GM12878 (cell line): ENCODE measurements around the gene CACNA1B. TPM values are rescaled to one million over a fixed set of nuclear protein-coding genes. Genes with fewer than 3 reads are reported as not detected.

Experiments used
- ATF2 ChIP-seq: IDR thresholded peaks from 2 replicates; pipeline ENCODE4 v1.6.1; 2012; ENCODE audit warnings: low read length, inconsistent platforms
- CUX1 ChIP-seq: IDR thresholded peaks from 2 replicates; pipeline ENCODE4 v1.6.1; 2012; ENCODE audit warnings: improper control_type of control experiment, low read depth, low read length; ENCODE audit not compliant: insufficient replicate concordance
- EED ChIP-seq: sonication (generic); IDR thresholded peaks from 2 replicates; pipeline ENCODE4 v1.6.1; 2016; ENCODE audit warnings: antibody characterized with exemption, low read depth
- FOS ChIP-seq: IDR thresholded peaks from 3 replicates; pipeline ENCODE4 v1.6.1; 2011; ENCODE audit warnings: borderline replicate concordance; ENCODE audit not compliant: insufficient read length; ENCODE audit errors: extremely low read depth
- NR2C2 ChIP-seq: IDR thresholded peaks from 2 replicates; pipeline ENCODE4 v1.6.1; 2011; ENCODE audit warnings: borderline replicate concordance, low read depth; ENCODE audit not compliant: control insufficient read depth, insufficient read length
- REST ChIP-seq: IDR thresholded peaks from 2 replicates; pipeline ENCODE4 v1.6.1; 2012; ENCODE audit warnings: mild to moderate bottlenecking, low read depth, low read length
- SREBF2 ChIP-seq: IDR thresholded peaks from 2 replicates; pipeline ENCODE4 v1.6.1; 2012; ENCODE audit warnings: mild to moderate bottlenecking, low read length
- ZBTB33 ChIP-seq: fragments of 450-650 bp; IDR thresholded peaks from 2 replicates; pipeline ENCODE4 v1.6.1; 2017; ENCODE audit warnings: mild to moderate bottlenecking
- polyA plus RNA-seq, 11 experiments: library from polyadenylated mRNA; depleted of rRNA in 4 of 11; unstranded in 6 of 11; stranded (reverse) in 5 of 11; fragments of >200 nt; fragmentation: Nextera tagmentation in 4 of 11; fragmentation: Illumina TruSeq in 1 of 11; extraction: Ambion mirVana in 4 of 11; extraction: Trizol in 1 of 11; gene quantifications; 1 replicate in 1 of 11; 2 replicates in 10 of 11; pipeline versions ENCODE4 v1.2.1 to v1.2.3, GENCODE V29; 2011 to 2016; ENCODE audit warnings: inconsistent platforms in 2 of 11, missing spikeins in 2 of 11, low read depth in 1 of 11
- total RNA-seq, 4 experiments: library from RNA; depleted of rRNA in 3 of 4; stranded (reverse); fragments of >200 nt in 3 of 4; fragmentation: Illumina TruSeq in 1 of 4; extraction: Trizol in 1 of 4; gene quantifications; 2 replicates each; pipeline versions ENCODE4 v1.2.1 to v1.2.3, GENCODE V29; 2013 to 2021

Gene CACNA1B
- total and polyA plus RNA-seq, 10 of the 15 experiments (the other 5 are each of a cell fraction or from before 2014, with no cell fraction given), result 0.01 to 0.03 (median 0.01) TPM; not detected in 7

GRCh38 chr9:137838576-137838975 lies 39.0 kb upstream of the CACNA1B start (continued):
- TF ChIP-seq REST (no peak), ZBTB33 (no peak), CUX1 (no peak), NR2C2 (no peak), EED (no peak), FOS (no peak), ATF2 (no peak), SREBF2 (no peak)
- TF ChIP-seq, all 136 proteins: peak for 0
